IPS-18a (cell line): ENCODE results near the gene DCAF17.

Experiments
- H3K27ac ChIP-seq: one replicate; pipeline ENCODE4 v1.5.1; 2013; ENCODE audit warnings: low read length
- H3K27me3 ChIP-seq: one replicate; pipeline ENCODE4 v1.6.1; 2013; ENCODE audit warnings: mild to moderate bottlenecking, low read length; ENCODE audit not compliant: control insufficient read depth, insufficient read depth
- H3K36me3 ChIP-seq: one replicate; pipeline ENCODE4 v1.6.1; 2013; ENCODE audit warnings: low read depth, low read length; ENCODE audit not compliant: control insufficient read depth
- H3K4me1 ChIP-seq: one replicate; pipeline ENCODE4 v1.6.1; 2013; ENCODE audit warnings: low read depth, low read length; ENCODE audit not compliant: control insufficient read depth
- H3K4me3 ChIP-seq: one replicate; pipeline ENCODE4 v1.5.1; 2013; ENCODE audit warnings: low read length
- H3K9ac ChIP-seq: one replicate; pipeline ENCODE4 v1.6.1; 2013; ENCODE audit warnings: mild to moderate bottlenecking, low read length, moderate library complexity
- H3K9me3 ChIP-seq: one replicate; pipeline ENCODE4 v1.6.1; 2013; ENCODE audit warnings: low read depth, low read length; ENCODE audit not compliant: control insufficient read depth

The DCAF17 gene

DNA sequence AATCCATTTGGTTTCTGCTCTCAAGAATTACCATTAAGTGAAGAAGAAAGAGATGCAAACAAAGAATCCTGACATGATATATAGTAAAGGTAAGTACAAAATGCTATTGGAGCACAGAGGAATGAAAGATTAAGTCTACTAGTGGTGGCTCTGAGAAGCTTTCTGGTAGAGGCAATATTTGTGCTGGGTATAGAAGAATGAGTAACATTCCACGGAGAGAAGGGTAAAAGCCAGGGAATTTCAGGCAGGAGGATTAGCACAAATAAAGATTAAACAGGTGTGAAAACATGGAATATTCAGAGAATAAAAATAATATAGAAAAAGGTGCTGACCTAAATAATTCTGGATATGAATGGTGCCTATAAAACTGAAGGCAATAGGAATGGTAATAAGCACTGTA is 32.1 kb upstream of the DCAF17 start:
- Histone ChIP-seq H3K4me1 (peaks cover 22% of the 10 kb centered on the region), H3K9me3 (peaks cover 6% of the 10 kb centered on the region), H3K36me3 (no peaks in the 10 kb centered on the region), H3K27me3 (no peaks in the 10 kb centered on the region), H3K9ac (no peak overlapping the region), H3K4me3 (no peak overlapping the region), H3K27ac (no peak overlapping the region)

DNA sequence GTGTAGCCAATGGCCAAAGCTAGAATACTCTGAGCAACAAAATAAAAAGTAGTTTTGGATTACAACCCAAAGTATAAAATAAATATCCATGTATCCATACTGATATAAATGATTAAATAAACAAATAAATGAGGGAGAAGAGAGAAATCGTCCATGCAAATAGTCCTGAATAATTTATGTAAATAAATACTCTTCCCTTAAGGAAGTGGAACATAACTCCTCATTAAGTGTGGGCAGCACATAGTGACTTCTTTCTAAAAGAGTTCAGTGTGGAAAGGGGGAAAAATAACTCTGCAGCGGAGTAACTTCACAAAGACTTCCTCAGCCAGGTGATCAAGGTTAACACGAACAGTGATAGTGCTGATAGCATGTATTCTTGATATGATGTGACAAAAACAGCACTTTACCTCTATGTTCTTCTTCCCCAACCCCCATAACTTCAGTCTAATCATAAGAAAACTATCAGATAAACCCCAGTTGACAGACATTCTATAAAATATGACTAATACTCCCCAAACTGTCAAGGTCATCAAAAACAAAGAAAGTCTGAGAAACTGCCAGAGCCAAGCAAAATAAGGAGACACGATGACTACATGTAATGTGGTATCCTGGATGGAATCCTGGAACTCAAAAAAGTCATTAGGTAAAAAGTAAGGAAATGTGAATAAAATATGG is 31.0 kb upstream of the DCAF17 start:
- Histone ChIP-seq H3K4me3 (no peak overlapping the region), H3K36me3 (no peaks in the 10 kb centered on the region), H3K27ac (no peak overlapping the region), H3K9me3 (peaks cover 6% of the 10 kb centered on the region), H3K9ac (no peak overlapping the region), H3K27me3 (no peaks in the 10 kb centered on the region), H3K4me1 (peaks cover 22% of the 10 kb centered on the region)

DNA sequence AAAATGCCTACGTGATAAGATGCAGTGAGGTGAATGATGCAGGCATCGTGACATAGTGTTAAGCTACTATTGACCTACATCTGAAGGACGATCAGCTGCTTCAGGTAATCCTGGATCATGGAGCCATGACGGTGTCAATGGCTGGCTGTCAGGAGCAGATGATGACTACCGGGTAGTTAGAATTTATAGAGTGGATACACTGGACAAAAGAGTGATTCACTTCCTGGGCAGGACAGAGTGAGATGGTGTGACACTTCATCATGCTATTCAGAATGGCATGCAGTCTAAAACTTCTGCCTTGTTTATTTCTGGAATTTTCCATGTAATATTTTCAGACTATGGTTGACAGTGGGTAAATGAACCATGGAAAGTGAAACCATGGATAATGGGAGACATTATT is 29.8 kb upstream of the DCAF17 start:
- H3K27me3 ChIP-seq: no peaks in the 10 kb centered on the region
- no peak overlapping the region for H3K27ac ChIP-seq
- H3K9ac ChIP-seq: no peak overlapping the region
- peaks cover 29% of the 10 kb centered on the region for H3K4me1 ChIP-seq
- no peaks in the 10 kb centered on the region for H3K36me3 ChIP-seq
- peaks cover 6% of the 10 kb centered on the region for H3K9me3 ChIP-seq
- no peak overlapping the region for H3K4me3 ChIP-seq

DNA sequence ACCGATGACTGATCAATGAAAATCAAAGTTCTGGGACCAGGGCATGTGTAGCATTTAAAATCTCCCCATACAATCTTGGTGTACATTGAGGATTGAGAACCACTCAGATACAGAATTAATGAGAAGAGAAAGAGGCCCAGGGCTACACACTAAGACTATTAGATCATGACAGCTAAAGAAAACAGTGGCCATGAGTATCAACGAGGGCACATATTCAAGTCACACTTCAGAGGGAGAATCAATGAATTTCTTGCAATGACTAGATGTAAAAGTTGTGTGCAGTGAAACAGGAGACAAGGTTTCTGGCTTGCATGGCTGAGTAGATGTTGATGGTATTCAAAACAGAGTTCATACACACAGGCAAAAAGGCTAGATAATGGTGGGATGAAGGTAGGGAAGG is 29.3 kb upstream of the DCAF17 start:
- Histone ChIP-seq H3K9ac (no peak overlapping the region), H3K9me3 (peaks cover 6% of the 10 kb centered on the region), H3K36me3 (no peaks in the 10 kb centered on the region), H3K27ac (no peak overlapping the region), H3K27me3 (no peaks in the 10 kb centered on the region), H3K4me3 (no peak overlapping the region), H3K4me1 (peaks cover 31% of the 10 kb centered on the region)

DNA sequence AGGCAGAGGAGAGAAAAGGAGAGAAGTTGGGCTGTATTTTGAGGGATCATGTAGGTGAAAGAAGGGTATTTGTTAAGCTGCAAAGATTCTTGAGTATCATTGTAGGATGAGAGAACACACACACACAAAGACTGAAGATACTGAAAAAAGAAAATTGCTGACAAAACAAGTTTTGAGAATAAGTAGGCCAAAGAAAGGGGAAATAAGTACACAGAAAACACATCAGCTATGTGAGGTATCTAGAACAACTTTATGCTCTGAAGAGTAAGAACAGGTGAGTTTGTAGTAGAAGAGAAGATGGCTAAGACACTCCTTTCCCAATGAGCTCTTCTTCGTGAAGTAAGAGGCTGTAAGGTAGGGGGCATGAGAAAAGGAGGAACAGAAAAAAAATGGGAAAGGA is 28.5 kb upstream of the DCAF17 start:
- no peaks in the 10 kb centered on the region for H3K27me3 ChIP-seq
- no peak overlapping the region for H3K9ac ChIP-seq
- H3K4me1 ChIP-seq: peaks cover 36% of the 10 kb centered on the region
- H3K9me3 ChIP-seq: peaks cover 6% of the 10 kb centered on the region
- H3K4me3 ChIP-seq: no peak overlapping the region
- no peak overlapping the region for H3K27ac ChIP-seq
- H3K36me3 ChIP-seq: no peaks in the 10 kb centered on the region

DNA sequence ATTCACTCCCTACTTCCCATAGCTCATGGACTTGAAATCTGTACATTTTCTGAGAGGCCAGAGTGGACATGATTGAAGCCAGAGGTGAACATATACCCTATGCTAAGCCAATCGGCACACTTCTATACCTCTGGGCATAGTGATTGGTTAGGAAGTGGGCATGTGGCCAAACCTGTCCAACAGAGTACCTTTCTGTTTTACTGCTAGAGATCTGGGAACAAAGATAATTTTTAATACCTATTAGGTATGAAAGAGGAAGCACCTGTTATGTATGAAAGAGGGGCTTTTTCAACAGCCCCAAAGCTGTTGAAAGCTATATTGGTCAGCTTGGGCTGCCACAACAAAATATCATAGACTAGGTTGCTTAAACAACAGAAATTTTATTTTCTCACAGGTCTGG is 28.0 kb upstream of the DCAF17 start:
- Histone ChIP-seq H3K9ac (no peak overlapping the region), H3K36me3 (no peaks in the 10 kb centered on the region), H3K4me1 (peaks cover 36% of the 10 kb centered on the region), H3K9me3 (peaks cover 6% of the 10 kb centered on the region), H3K4me3 (no peak overlapping the region), H3K27me3 (no peaks in the 10 kb centered on the region), H3K27ac (no peak overlapping the region)

DNA sequence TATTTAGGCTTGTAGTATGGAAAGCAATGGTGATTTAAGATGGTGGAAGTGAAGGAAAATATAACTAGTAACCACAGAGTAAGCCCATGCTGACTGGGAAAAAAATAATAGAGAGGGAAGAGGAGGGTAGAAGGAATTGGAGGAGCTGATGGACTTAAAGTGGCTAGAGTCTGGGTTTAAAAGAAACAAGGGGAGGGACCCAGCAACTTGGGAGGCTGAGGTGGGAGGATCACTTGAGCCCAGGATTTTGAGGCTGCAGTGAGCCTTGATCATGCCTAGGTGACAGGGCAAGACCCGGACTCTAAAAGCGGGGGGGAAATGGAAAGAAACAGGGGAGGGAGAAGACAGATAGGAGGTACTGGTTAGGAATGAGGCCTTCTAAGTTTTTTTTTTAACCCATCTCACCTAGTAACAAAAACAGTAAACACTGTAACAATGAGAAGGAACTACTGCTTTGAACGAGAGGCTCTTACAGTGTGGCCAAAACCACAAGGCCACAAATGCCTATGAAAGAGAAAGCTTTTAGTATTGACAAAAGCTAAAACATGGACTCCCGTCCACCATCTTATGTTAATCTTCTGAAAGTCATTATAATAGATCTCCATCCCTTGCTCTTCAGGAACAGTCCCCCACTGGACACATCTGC is 26.9 kb upstream of the DCAF17 start:
- Histone ChIP-seq H3K27ac (no peak overlapping the region), H3K9ac (no peak overlapping the region), H3K4me3 (no peak overlapping the region), H3K4me1 (peaks cover 44% of the 10 kb centered on the region), H3K36me3 (no peaks in the 10 kb centered on the region), H3K9me3 (peaks cover 1% of the 10 kb centered on the region), H3K27me3 (no peaks in the 10 kb centered on the region)

DNA sequence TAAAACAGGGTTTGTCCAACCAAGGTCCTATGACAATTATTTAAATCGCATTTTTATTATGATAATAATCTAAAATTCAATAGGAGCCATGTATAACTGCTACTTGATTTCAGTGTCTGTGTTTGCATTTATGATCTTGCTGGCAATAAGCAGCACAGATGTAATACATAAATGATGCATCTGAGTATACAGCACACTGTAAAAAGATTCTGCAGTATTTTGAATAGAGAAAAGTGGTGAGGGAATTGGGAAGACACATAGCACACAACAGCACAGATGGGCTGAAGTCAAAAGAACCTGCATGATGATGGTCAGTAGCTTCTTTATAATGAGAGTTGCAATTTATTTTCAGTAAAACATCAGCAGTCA is 26.4 kb upstream of the DCAF17 start:
- no peak overlapping the region for H3K4me3 ChIP-seq
- no peaks in the 10 kb centered on the region for H3K9me3 ChIP-seq
- H3K27me3 ChIP-seq: no peaks in the 10 kb centered on the region
- H3K36me3 ChIP-seq: no peaks in the 10 kb centered on the region
- H3K27ac ChIP-seq: no peak overlapping the region
- H3K9ac ChIP-seq: no peak overlapping the region
- peaks cover 44% of the 10 kb centered on the region for H3K4me1 ChIP-seq

DNA sequence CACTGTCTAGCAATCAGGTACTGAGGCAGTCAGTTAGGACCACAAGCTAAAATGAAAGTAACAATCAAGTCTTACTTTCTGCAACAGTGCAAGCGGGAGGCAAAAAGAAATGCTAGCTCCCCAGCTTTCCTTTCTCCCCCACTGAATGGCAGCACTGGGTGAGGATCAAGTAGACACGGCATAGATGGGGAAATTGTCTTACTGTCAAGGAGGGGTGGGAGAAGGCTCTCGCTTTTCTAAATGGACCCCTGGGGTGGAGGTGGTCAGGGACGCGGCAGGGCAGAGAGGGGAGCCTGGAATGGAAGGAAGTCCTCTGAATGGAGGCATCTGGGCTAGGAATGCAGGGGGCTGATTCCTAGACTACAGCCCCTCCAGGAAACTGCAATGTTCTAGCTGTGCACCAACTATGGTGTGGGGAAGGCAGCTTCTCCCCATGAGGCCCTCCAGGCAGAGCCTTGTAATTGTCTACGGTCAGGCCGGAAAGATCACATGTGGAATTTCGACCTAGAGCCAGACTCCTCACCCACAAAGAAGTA is 24.5 kb upstream of the DCAF17 start:
- Histone ChIP-seq H3K9ac (no peak overlapping the region), H3K27me3 (no peaks in the 10 kb centered on the region), H3K36me3 (no peaks in the 10 kb centered on the region), H3K27ac (peak overlapping the region; percentile 53), H3K9me3 (no peaks in the 10 kb centered on the region), H3K4me3 (peak overlapping the region; percentile 42), H3K4me1 (peaks cover 44% of the 10 kb centered on the region)

DNA sequence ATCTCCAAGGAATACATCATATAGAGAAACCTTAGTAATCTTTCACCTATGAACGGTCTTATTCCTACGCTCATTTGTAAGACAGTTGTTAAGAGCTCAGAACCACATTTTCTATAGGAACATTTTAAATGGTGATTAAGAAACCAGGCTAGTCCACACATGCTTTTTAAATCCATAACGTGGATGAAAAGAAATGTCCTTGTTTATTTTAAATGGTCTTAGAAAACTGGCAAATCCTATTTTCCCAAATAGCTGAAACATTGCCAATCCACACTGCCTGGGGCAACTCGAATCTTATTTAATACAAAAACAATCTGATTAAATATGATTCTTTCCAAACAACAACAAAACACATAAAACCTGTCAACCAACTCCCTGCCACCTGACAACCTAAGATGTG is 23.9 kb upstream of the DCAF17 start:
- Histone ChIP-seq H3K4me1 (peaks cover 44% of the 10 kb centered on the region), H3K36me3 (no peaks in the 10 kb centered on the region), H3K9me3 (no peaks in the 10 kb centered on the region), H3K4me3 (no peak overlapping the region), H3K27ac (no peak overlapping the region), H3K9ac (no peak overlapping the region), H3K27me3 (no peaks in the 10 kb centered on the region)

DNA sequence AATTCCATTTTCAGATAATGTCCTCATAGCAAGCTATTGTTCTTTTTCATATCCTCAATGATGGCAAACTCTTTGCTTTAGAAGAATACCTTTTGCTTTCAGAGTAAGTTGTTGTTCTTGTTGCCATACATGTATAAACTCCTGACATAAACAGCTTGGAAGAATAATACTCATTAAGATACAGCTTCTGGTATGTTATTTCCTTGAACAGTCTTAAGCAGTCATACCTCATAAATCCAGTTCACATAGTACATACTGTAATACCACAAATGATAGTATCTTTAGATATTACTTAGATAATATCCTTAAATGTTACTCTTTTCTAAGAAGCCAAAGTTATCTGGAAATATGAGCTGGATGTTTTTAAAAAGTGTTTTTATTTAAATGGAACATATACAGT is 23.4 kb upstream of the DCAF17 start:
- Histone ChIP-seq H3K27me3 (no peaks in the 10 kb centered on the region), H3K36me3 (no peaks in the 10 kb centered on the region), H3K9me3 (no peaks in the 10 kb centered on the region), H3K27ac (no peak overlapping the region), H3K4me1 (peaks cover 44% of the 10 kb centered on the region), H3K9ac (no peak overlapping the region), H3K4me3 (no peak overlapping the region)

DNA sequence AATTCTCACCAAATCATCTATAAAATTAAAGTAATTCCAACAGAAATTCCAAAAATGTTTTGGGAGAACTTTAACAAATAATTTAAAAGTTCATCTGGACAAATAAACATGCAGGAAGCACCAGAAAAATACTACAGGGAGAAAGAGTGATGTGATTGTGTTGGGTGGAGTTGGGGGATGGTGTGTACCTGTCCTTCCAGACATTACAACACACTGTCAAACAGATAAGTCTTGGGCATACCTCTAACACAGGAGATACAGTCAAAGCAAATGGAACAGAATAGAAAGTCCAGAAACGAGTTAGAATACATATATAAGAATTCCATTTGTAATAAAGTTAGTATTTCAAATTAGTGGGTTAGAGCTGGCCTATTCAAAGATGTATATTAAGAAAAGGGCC is 22.8 kb upstream of the DCAF17 start:
- Histone ChIP-seq H3K4me3 (no peak overlapping the region), H3K9me3 (no peaks in the 10 kb centered on the region), H3K4me1 (peaks cover 45% of the 10 kb centered on the region), H3K27me3 (no peaks in the 10 kb centered on the region), H3K36me3 (no peaks in the 10 kb centered on the region), H3K9ac (no peak overlapping the region), H3K27ac (no peak overlapping the region)
